M059J (cell line): ENCODE results near the gene FLAD1. TPM values are rescaled to one million over a fixed set of nuclear protein-coding genes. Genes with fewer than 3 reads are reported as not detected.

Experiments used
- DNase-seq: peaks from one replicate; pipeline ENCODE4 v3.0.0-alpha.2; 2012; ENCODE audit warnings: low read depth
- total RNA-seq: library from RNA; depleted of rRNA; stranded (reverse); fragments of >200 nt; shearing (Covaris generic); gene quantifications from 2 replicates; pipeline ENCODE4 v1.2.3, GENCODE V29; 2014

Gene FLAD1
- total RNA-seq, 1 experiment from 2014 or later: 32.2 TPM

DNA sequence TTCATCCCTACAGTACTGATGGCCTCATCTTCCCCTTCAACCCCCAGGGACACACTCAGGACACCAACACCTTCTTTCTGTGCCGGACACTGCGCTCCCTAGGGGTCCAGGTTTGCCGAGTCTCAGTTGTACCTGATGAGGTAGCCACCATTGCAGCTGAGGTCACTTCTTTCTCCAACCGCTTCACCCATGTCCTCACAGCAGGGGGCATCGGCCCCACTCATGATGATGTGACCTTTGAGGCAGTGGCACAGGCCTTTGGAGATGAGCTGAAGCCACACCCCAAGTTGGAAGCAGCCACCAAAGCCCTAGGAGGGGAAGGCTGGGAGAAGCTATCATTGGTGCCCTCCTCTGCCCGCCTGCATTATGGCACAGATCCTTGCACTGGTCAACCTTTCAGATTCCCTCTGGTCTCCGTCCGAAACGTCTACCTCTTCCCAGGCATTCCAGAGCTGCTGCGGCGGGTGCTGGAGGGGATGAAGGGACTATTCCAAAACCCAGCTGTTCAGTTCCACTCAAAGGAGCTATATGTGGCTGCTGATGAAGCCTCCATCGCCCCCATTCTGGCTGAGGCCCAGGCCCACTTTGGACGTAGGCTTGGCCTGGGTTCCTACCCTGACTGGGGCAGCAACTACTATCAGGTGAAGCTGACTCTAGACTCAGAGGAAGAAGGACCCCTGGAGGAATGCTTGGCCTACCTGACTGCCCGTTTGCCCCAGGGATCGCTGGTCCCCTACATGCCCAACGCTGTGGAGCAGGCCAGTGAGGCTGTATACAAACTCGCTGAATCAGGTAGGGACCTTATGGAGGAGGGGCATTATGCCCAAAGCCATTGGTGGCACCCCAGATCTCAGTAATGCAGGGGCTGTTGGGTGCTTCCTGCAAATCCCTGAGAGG, 5.2 kb downstream of the FLAD1 start:
- DNase-seq: no peak

DNA sequence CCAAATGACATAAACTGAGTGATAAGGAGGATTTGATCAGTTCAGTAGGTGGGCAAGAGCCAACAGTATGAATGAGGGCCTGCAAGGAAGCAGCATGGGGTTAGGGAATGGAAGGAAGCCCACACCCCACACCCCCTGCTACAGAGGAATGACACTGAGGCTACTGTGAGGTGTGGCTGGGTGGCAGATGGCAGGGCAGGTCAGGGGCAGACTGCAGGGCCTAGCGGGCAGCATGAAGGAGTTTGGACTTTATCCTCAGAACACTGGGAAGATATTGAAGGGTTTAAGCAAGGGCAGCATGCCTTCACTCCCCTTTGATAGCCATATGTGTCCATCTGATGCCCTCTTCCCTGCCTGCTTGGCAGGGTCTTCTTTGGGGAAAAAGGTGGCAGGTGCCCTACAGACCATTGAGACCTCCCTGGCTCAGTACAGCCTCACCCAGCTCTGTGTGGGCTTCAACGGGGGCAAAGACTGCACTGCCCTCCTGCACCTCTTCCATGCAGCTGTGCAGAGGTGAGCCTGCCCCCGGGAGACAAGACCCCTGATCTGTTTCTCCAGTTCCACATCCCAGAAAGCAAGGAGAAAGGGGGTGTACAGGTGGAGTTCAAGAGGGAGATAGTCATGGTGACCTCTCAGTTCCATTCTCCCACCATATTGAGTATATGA, 6.2 kb downstream of the FLAD1 start:
- DNase-seq: no peak

GRCh38 chr1:154990276-154990675, 7.1 kb downstream of the FLAD1 start:
- DNase-seq: no peak

- peak; percentile 62 for DNase-seq
Observed at GRCh38 chr1:154992721-154993571, 9.8 kb downstream of the FLAD1 start.

DNA sequence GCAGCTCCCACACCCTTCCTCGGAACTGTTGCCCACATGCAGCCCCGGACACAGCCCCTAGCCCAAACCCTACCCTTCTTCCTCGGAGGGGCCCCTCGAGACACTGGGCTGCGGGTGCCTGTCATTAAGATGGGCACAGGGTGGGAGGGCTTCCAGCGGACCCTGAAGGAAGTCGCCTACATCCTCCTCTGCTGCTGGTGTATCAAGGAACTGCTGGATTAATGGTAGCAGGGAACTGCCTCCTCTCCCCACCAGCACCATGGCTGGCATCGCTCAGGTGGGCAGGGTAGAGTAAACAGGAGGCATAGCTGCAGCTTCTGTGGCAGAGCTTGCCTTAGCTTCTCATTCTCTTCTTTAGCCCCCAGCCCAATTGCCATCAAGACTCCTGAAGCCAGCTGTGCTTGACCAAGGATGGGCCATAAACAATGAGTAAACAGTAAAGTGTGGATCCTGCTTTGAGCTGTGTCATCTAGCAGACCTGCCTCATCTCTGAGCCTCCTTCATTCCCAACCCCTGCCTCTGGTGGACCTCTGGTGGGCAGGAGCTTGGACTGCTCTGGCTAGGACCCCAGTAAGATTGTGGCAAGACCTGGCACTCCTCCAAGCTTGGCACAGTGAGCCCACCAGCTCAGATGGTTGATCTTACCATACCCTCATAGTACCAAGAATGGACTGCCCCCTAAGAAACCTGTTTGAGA, 10.6 kb downstream of the FLAD1 start, which contains the start of gene LENEP:
Gene LENEP, plus strand, starts transcription at position 15 of the 697 bp plus-strand sequence. Its CDS starts 22 bp downstream, at position 37.
- no peak for DNase-seq

- no peak for DNase-seq
Observed at GRCh38 chr1:154994269-154994587, 11.1 kb downstream of the FLAD1 start.

DNA sequence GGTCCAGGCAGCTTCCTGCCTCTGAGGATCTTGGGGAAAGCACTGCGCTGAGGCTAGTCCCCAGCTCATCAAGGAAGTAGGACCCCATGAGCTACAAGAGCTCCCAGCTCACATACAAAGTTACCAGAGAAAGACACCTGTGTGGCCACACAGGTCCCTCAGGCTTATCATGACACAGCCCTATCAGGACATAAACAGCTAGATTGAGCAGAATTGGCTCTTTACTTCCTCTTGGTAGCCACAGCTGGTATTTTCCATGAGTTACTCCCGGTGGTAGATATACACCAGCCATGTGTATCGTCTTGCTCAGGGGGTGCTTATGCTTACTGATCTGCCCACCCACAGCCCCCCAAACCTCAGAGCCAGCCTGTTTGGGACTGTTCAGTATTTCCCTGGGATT, 11.4 kb downstream of the FLAD1 start:
- DNase-seq: no peak

DNA sequence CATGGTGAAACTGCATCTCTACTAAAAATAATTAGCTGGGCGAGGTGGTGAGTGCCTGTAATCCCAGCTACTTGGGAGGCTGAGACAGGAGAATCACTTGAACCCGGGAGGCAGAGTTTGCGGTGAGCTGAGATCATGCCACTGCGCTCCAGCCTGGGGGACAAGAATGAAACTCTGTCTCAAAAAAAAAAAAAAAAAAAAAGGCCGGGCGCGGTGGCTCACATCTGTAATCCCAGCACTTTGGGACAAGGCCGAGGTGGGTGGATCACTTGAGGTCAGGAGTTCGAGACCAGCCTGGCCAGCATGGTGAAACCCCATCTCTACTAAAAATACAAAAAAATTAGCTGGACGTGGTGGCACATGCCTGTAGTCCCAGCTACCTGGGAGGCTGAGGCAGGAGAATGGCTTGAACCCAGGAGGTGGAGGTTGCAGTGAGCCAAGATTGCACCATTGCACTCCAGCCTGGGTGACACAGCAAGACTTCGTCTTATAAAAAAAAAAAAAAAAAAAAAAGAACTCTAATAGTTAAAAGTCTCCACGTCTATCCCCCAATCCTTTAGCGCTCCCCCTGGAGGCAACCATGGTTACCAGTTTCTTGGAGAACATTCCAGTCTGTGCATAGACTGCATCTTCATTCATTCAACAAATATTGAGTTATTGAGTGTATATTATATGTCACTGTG, 12.3 kb downstream of the FLAD1 start:
- DNase-seq: peak; percentile 82

- DNase-seq: no peak
Observed at GRCh38 chr1:154996966-154997701, 14.0 kb downstream of the FLAD1 start.

DNA sequence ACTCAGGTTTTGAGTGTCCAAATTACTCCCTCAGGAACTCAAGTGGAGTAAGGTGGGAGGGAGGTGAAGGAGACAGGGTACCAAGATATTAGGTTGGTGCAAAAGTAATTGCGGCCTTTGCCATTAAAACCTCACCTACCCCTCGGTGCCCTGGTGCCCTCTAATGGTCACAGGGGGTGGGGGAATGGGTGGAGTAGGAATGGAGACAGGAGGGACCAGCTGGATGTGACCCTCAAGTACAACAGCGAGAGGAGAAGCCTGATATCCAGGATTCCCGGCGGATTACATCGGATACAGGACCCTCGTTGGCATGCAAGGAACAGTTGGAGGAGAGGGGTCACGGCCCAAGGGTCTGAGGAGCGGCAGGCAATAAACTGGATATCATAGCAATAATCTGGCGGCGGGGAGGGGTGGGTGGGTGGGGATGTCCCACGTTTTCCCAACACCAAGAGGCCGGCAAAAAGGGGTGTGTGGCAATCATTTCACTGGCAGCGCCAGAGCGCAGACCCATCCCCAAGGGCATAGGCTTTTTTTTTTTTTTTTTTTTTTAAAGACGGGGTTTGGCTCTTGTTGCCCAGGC, 15.1 kb downstream of the FLAD1 start:
- no peak for DNase-seq

GRCh38 chr1:154998818-154999570, 15.8 kb downstream of the FLAD1 start:
- no peak for DNase-seq

GRCh38 chr1:154999571-155000410, 16.6 kb downstream of the FLAD1 start:
- DNase-seq: no peak

DNA sequence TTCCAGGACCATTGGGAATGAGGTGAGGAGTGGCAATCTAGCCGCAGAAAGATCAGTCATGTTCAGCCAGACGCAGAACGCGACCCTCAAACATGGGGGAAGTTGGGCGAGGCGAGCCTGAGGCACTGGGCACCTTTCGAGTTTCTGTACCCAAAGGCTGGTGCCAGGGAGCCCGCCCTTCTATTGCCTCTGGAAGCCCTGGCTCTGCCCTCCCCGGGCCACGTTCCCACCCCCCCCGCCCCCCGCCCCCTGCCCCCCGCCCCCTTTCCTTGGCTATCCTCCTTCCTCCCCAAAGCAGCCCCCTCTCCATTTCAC, 17.2 kb downstream of the FLAD1 start:
- no peak for DNase-seq

- DNase-seq: peak; percentile 91
Observed at GRCh38 chr1:155000726-155001424, 17.7 kb downstream of the FLAD1 start.

- DNase-seq: no peak
Observed at GRCh38 chr1:155001425-155001674, 18.2 kb downstream of the FLAD1 start.

DNA sequence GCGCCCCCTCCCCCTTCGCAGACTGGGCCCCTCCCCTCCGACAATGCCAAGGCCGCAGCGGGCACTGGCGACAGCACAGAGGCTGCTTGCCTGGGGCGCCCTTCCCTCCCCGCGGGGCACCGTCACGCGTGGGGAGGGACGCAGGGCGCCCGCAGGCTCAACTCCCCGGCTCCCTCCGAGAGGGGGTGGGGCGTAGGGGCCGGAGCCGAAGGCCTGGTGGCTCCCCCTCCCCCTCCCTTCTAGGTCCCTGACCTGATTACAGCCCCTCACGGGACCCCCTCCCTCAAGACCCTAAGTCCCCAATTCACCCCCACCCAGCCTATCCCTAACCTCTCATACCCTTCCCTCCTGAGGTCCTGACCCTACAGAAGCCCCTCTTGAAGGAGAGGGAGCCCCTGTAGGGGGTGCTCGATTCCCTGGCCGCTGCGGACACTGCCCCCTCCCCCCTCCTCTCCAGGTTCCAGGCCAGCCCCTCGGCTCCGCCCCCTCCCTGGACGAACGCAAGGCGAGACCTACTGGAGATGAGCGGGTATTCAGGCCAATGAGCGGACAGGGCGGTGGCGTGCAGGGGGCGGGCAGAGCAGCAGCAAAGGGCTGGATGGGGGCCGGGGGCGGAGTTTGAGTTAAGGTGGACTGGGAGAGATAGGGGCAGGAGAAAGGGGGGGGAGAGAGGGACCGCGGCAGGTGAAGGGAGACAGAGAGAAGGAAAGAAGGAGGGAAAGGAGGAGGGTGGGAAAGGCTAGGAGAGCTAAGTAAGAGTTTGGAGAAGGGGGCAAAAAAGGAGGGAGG, 18.7 kb downstream of the FLAD1 start:
- peak; percentile 99 for DNase-seq
